GM18508 (cell line): ENCODE data around the gene ZIC2.

ENCODE experiments used
- ATAC-seq: cut with Tn5 transposase; IDR thresholded peaks from one replicate; pipeline ENCODE4 v1.9.1; 2021; ENCODE audit warnings: moderate number of reproducible peaks; ENCODE audit not compliant: insufficient read depth, unreplicated experiment

ZIC2 gene

GRCh38 chr13:99959127-99959539 is 22.5 kb upstream of the ZIC2 start:
- ATAC-seq, result no peak

- ATAC-seq, result no peak
Measured at GRCh38 chr13:99959540-99960230, 21.9 kb upstream of the ZIC2 start.

- ATAC-seq, result no peak
Measured at GRCh38 chr13:99960663-99961311, 20.8 kb upstream of the ZIC2 start.

- no peak for ATAC-seq
Measured at GRCh38 chr13:99961636-99962035, 19.9 kb upstream of the ZIC2 start.

GRCh38 chr13:99962242-99962641 is 19.3 kb upstream of the ZIC2 start:
- ATAC-seq, result no peak

GRCh38 chr13:99963816-99964339 is 17.7 kb upstream of the ZIC2 start:
- ATAC-seq, result no peak

- ATAC-seq, result no peak
Measured at GRCh38 chr13:99965329-99966000, 16.1 kb upstream of the ZIC2 start.

GRCh38 chr13:99966064-99966805 is 15.3 kb upstream of the ZIC2 start:
- no peak for ATAC-seq

- no peak for ATAC-seq
Measured at GRCh38 chr13:99967498-99967868, 14.1 kb upstream of the ZIC2 start.

GRCh38 chr13:99967869-99968520 is 13.6 kb upstream of the ZIC2 start:
- ATAC-seq, result no peak

GRCh38 chr13:99968521-99969452 is 12.8 kb upstream of the ZIC2 start:
- ATAC-seq, result no peak

- ATAC-seq, result no peak
Measured at GRCh38 chr13:99969453-99969918, 12.1 kb upstream of the ZIC2 start.

GRCh38 chr13:99969919-99970650 is 11.5 kb upstream of the ZIC2 start:
- ATAC-seq, result no peak

- no peak for ATAC-seq
Measured at GRCh38 chr13:99970651-99971575, 10.7 kb upstream of the ZIC2 start.

GRCh38 chr13:99971576-99972189 is 9.9 kb upstream of the ZIC2 start, which contains the start of gene ZIC5:
ZIC5 (minus strand) TSS chr13:99971767; CDS start chr13:99971603, 164 bp downstream.
- ATAC-seq, result no peak

- no peak for ATAC-seq
Measured at GRCh38 chr13:99972190-99972731, 9.3 kb upstream of the ZIC2 start.
